ENCODE data around the gene PRRG1.
"Not testable (repeated sequence)": the region's sequence is repeated elsewhere in the genome, so short reads cannot be mapped to it uniquely, and the experiment has no call there.

Gene PRRG1

DNA sequence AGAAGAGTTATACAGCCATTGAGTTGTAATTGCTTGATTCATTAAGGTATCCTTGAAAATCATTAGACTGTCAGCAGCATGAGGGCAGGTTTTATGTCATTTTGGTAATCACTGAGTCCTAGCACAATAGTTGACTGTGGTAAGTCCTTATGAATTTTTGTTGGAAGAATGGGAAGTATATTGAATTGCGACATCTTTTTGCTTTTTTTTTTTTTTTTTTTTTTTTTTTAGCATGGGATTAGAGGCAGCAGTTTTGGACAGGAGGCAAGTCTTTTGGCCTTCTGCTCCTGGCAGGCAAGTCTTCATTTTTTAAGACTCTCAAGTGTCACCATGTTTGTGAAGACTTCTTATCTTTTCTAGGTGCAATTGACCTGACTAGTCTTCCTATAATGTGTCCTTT is 29.7 kb downstream of the PRRG1 start:
- no peak for DNase-seq

DNA sequence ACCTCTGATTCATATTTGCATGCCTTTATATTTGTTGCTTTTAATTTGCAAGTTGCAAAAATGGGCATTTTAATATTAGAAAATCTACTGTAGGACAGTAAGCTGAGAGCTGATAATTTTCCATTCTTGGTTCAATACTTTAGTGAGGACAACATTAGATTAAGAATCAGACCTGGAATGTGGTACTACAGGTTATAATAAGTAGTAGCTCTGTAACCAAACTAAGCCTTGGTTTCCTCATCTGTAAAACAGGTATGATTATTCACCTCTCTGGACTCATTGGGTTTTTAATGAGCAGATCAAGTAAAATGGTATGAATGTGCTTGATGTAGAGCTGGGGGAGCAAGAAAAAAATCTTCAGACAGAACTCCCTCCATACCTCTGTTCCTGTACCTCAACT is 31.1 kb downstream of the PRRG1 start:
- DNase-seq, result no peak

DNA sequence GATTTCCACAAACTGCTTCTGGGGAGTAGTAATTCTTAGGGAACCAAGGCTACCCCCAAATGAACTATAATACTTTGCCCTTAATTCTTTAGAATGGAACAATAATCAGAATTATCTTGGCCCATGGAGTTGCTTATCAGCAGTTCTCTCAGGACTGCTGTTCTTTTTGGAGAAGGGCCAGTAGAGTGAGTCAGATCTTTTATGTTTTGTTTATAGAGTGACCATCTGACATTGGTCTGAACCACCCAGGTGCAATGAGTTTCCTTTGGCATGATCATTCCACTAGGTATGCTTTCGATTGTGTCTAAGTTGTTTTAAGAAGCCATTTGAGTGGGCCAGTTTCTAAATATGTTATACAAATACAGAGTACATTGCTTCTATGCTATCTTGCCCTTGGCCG is 31.8 kb downstream of the PRRG1 start:
- no peak for DNase-seq

DNA sequence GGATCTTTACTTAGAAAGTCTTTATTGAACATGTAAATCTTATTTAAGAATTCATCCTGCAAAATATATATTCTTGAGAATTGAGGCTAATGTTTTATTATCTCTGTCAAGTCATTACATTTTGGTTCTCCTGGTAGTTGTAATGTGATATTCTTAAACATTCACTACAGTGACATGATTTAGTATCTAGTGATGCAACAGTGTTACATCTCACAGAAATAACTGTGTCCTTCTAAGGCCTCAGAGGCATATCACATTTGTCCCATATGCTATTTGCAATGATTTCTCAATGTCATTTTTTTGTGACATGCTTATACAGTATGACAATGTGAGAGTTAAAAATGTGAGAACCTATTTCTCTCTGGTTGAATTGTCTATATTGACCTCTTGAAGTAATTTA is 34.1 kb downstream of the PRRG1 start:
- no peak for DNase-seq

DNA sequence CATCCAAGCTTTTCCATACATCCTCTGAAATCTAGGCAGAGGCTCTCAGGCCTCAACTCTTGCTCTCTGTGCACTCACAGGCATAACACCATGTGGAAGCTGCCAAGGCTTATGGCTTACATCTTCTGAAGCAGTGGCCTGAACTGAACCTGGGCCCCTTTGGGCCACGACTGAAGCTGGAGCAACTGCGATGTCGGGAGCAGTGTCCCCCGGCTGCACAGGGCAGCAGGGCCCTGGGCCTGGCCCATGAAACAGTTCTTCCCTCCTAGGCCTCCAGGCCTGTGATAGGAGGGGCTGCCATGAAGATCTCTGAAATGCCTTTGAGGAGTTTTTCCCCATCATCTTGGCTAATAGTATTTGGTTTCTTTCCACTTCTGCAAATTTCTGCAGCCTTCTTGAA is 39.2 kb downstream of the PRRG1 start:
- DNase-seq, result no peak

DNA sequence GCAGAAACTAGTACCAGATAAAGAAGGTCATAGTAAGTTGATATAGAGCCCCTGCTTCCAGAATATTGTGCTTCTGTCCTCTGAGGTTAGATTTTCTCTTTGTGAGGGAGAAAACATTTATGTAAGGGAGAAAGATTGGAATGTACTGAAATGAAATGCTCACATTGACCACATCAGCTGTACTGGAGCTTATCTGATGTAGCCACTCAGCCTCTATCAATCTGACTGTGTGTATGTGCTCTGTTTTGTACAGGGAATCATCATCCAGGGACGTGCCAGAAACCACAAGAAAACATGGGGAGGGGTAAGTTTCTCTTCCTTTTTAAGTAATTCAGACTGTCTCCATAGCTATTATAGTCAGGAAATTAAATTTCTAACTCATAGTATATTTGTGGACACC is 56.8 kb downstream of the PRRG1 start:
- no peak for DNase-seq

DNA sequence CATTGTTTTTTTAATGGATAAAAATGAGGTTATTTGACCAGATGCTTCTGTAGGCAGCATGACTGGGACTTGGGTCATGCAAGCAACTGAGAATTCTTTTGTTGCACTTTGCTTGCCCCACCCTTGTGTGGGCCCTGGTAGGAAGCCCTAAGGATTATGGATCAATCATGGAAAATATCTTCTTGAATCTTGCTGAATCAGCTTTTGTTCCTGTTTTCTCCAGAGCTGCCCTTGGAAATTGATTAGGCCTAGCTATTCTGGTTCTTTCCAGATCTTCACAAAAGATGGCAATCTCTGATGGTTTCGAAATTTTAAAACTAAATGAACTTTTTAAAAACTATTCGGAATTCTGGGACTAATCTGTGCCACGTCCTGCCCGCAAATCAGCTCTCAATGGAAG is 58.6 kb downstream of the PRRG1 start:
- DNase-seq, result no peak

DNA sequence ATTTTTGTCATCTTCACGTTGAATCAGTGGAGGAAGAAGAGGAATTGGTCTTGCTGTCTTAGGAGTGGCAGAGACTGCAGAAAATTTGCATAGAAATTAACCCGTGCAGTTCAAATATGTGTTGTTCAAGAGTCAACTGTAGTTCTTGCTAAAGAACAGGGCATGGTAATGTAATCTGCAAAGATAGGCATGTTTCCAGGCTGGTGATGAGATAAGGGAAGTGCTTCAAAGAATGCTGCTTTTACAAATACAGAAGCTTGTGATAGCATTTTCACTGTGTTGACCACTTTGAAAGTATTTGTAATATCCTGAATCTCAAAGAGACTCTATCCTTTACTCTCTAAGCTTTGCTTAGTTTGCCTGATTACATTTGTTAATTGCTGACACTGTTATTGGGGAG is 60.1 kb downstream of the PRRG1 start:
- DNase-seq, result no peak

DNA sequence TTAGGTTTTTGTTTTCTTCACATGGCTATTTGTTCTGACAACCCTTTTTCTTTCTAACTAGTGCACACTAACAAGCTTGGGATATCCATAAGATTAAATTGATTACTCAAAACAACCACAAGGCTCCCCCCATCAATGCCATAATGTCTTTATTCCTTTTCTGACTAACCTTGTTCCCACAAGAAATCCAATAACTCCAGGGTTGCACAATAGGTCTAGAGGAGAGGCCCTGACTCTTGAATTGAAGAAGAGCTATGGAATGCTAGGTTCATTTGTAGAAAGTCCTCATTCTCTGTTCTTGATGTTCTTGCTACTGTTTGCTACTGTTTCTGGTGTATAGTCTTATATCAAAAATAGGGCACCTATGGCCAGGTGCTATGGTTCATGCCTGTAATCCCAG is 71.0 kb downstream of the PRRG1 start:
- no peak for DNase-seq

DNA sequence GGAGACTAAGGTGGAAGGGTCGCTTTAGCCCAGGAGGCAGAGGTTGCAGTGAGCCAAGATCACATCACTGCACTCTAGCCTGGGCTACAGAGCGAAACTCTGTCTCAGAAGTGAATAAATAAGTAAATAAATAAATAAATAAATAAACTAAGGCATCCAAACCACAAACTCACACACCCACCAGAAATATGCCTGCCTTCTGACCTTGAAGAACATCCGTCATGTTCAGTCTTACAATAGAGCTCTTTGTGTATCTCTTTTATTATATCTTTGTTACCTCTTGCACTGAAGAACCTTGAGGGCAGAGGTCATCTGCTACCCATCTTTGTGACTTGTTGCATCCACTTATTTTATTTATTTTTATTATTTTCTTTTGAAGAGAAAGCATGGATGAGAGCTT is 71.6 kb downstream of the PRRG1 start:
- DNase-seq, result no peak

DNA sequence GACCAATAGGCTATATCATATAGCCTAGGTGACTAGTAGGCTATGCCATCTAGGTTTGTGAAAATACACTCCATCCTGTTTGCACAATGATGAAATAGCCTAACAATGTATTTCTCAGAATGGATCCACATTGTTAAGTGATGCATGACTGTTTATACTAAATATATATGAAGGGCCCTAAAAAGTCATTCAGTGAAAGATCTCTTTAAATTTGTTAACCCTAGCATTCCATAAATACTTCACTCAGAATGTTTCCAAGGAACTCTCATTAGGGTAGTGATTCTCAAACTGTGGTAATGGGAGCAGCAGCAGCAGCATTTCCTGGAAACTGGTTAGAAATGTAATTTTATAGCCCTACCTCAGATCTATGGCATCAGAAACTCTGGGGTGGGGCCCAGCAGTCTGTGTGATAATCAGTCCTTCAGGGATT is 74.9 kb downstream of the PRRG1 start:
- DNase-seq, result no peak

DNA sequence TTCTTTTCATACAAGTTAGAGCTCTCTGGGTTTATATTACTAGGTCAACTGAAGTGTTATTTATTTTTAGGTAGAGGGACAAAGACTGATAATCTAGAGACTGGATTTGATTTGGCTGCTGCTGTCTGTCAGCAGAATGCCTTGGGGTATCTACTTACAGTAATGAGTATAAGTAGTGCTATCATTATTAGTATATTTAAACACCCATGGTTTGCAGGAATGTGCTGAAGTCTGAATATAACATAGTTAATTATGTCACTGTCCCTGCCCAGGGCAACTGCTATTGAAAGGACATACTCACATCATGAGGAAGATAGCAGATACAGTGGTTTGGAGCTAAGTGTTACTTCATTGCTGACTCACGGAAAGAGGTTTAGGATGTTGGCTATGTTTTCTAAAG is 76.2 kb downstream of the PRRG1 start:
- DNase-seq, result no peak

DNA sequence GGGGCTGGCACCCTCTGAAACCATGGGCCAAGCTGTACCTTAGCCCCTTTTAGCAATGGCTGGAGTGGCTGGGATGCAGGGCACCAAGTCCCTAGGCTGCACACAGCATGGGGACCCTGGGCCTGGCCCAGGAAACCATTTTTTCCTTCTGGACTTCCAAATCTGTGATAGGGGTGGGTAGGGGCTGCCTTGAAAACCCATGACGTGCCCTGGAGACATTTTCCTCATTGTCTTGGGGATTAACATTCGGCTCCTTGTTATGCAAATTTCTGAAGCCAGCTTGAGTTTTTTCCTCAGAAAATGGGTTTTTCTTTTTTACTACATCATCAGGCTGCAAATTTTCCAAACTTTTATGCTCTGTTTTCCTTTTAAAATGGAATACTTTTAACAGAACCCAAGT is 79.8 kb downstream of the PRRG1 start:
- DNase-seq, result not testable (repeated sequence)

DNA sequence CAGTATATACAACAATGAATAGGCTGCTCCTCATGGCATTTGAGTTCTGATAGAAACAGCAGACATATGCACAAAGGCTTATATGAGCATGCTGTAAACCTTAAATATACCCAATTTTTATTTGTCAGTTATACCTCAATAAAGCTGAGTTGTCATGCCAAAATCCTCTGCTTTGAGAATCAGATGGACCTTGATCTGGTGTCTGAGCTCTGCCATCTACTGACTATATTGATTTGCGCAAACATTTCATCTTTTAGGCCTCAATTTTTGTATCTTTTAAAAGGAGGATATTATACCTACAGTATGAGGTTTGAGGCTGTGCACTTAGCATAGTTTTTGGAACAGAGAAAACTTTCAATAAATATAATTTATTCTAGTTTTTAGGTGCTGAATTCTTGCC is 85.2 kb downstream of the PRRG1 start:
- DNase-seq, result no peak

DNA sequence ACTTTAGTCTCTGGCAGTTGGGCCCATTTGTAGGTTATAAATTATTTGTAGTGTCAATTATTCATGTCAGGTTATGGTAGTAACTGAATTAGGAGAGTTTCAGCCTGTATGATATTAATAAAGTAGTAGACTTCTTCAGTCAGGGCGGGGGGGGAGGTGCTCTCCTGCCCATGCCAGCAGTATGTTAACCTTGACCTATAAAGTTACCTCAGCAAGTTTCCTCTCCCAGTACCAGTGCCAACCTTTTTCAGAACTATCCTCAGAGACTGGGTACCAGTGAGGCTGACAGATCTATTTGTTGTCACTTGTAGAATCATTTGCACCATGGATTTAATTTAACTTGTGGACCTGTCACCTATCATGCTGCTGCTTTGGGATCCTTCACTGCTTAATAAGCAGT is 88.0 kb downstream of the PRRG1 start:
- no peak for DNase-seq

DNA sequence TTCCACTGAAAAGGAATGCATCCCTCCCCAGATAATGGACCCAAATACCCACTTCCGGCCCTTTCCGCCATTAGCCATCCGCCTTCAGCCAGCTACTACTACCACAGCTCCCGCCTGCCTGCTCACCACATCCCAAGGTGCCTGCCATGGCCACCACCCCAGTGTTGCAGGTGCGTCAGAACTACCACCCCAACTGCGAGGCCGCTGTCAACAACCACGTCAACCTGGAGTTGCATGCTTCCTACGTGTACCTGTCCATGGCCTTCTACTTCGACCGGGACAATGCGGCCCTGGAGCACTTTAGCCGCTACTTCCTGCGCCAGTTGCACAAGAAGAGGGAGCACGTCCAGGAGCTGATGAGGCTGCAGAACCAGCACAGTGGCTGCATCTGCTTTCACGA is 92.2 kb downstream of the PRRG1 start:
- DNase-seq, result no peak

DNA sequence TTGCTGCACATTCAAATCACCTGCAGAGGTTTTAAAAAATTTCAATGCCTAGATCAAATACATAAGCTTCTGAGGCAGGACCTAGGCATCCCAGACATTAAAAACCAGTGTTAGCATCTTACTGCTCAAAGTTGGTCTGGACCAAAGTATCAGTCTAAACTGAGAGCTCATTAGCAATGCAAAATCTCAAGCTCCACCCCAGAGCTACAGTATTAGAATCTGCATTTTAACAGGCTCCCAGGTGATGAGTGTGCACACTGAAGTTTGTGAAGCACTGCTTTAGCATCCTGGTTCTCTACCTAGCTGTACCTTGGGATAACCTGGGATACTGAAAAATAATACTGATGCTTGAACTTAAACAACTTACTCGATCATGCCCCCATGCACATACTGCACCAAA is 96.0 kb downstream of the PRRG1 start:
- no peak for DNase-seq

DNA sequence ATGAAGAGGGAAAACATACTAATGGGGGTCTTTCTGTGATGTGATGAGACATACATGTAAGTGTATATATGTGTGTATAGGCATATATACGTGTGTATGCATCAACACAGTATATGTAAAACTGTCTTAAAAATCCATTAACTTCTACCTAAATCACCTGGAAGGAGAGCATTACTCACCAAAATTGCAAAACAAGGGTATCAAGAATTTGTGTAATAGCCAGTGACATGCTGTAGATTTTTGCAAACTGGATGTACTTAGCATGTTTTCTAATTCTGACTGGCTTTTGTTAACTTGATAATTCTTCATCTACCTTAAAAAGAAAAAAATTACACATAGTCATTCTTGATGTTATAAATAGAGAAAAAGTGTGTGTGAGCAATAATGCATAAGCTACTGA is 104.7 kb downstream of the PRRG1 start:
- no peak for DNase-seq

DNA sequence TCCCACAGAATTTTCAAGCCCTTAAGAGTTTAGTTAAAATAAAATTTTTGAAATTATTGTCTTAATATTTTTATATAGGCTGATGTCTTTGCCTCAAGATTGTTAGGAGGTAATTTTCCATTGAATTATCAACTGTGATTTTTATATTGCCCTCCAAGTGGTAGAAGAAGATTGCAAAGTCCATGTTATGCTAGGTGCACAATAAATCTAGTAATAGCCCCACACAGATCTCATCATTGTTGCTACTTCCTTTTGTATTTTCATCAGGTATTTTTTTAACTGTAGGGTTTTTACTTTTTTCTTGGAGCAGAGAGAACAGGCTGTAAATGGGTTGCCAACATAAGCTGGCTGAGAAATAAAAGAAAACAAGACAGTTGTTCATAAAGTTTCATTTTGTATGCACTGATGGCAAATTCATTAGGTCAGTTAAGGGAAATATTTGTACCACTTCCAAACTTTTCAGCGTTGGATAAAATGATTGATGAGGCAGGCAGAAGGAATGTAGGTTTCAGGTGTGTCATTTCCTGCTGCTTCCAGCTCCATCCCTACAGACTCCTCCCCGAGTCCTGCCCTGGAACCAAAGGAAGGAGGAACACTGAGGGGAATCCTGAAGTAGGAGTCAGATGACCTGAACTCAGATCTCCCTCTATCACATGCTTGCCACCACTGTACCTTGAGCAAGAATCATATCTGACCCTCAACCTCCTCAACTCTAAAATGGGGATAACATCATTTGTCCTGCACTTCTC is 105.5 kb downstream of the PRRG1 start:
- DNase-seq, result no peak

DNA sequence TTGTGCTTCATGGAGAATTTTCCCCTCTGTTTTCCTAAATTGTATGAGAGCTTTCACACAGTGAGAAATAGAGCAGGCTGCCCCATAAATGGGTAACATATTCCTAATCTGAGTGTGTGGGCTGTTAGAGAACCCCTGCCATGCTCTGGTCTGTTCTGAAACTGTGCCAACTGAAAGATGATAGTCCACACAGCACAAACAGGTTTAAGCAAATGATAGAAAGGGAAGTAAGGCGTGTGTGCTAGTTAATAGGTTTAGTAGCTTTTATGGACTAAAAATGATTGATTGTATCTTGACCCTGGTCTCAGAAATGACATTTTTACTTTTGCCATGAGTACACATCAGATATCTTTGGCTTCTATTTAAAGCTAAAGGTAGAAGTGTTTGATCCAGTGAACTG is 106.2 kb downstream of the PRRG1 start:
- no peak for DNase-seq

DNA sequence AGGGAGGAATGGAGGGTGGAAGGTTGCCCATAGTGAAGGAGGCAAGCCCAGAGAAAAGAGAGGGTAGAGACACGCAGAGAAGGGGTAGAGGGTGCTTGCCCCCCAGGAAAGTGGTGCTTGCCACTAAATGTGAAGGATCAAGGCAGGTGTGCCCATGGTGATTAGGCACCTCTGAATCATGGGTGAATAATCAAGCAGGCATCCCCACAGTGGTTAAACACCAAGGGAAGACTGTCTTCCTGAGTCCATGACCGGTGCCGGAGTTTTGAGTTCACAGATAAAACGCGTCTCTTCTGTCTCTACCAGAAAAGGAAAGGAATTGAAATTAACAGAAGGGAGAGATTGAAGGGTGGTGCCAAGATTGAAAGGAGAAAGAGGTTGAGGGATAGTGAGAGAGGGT is 111.1 kb downstream of the PRRG1 start:
- DNase-seq, result not testable (repeated sequence)

DNA sequence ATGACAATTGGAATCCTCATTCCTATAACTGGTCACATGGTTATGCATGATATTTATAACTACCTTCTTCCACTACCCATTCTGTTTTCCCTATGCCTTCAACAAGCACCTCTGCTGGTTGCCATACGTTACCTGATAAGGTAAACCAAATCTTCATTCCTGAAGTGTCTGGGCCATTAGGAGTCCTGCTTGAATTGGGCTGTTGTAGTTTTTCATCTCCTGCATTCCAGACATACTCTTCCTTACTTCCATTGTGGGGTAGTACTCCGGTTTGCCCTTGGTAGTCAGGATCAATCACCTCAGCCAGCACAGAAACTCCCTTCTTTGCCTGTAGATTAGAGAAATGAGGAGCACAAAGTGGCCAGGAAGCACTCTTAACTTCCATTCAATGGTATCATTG is 113.2 kb downstream of the PRRG1 start:
- no peak for DNase-seq

DNA sequence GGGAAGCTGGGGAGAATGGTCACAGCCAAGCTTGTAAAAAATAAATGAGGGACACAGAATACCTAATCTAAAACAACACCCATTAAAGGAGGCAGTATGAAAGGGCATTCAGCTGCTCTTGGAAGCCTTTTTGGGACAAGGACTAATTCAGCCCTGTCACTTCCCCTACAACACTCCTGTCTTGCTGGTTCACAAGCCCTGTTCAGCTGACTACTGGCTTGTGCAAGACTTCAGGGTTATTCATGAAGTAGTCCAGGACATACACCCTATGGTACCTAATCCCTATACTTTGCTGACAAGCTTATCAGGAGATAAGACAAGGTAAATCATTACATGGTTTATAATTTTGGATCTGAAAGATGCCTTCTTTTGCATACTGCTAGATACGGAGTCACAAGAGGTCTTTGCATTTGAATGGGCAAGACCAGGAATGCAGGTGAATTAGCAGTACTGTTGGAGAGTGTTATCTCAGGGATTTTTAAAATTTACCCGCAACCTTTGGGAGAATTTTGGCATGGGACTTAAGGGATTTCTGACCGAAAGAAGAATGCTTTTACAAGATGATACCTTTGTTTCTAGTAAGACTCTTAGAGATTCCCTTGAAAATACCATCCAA is 119.1 kb downstream of the PRRG1 start:
- DNase-seq, result no peak

DNA sequence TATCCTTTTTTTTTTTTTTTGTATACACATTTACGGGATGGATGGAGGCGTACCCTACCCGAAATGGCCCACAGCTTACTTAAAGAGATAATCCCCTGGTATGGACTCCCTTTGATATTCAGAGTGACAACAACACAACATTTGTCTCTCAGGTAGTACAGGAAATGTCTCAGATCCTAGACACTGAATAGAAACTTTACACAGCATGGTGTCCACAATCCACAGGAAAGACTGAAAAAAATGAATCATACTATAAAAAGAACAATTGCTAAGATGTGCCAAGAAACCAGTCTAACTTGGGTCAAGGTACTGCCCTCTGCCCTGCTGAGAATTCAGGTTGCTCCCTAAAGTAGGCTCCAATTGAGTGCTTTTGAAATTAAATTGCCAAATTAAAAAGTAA is 121.5 kb downstream of the PRRG1 start:
- DNase-seq, result no peak

DNA sequence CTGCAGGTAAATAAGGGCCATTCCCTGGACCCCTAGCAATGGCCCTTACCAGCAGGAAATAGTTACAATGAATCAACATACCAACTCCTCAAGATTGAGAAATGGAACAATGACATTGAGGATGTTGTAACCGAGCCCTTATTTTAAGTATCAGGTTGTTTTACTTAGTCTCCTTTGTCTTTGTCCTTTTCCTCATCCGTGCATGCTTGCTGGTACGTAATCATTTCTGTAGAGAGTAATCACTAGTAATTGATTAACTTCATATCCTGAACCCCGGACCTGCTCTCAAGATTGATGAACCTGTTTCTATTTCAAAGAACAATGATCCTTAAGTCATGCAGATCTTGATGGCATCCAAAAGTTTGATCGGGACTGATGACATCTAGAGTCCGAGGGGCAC is 123.7 kb downstream of the PRRG1 start:
- DNase-seq, result no peak

All from stimulated activated CD4-positive, alpha-beta T cell treated with anti-CD3 and anti-CD28 coated beads, Interleukin-12 subunit alpha, Interleukin-12 subunit beta, amount 100 ng/mL, for 4 hours (primary cell).